Measurements from ENCODE around the gene VTN. TPM values are rescaled to one million over a fixed set of nuclear protein-coding genes. Genes with fewer than 3 reads are reported as not detected.

VTN gene
- total and polyA plus RNA-seq, 2 experiments from 2014 or later = 4.3 to 5.6 TPM

DNA sequence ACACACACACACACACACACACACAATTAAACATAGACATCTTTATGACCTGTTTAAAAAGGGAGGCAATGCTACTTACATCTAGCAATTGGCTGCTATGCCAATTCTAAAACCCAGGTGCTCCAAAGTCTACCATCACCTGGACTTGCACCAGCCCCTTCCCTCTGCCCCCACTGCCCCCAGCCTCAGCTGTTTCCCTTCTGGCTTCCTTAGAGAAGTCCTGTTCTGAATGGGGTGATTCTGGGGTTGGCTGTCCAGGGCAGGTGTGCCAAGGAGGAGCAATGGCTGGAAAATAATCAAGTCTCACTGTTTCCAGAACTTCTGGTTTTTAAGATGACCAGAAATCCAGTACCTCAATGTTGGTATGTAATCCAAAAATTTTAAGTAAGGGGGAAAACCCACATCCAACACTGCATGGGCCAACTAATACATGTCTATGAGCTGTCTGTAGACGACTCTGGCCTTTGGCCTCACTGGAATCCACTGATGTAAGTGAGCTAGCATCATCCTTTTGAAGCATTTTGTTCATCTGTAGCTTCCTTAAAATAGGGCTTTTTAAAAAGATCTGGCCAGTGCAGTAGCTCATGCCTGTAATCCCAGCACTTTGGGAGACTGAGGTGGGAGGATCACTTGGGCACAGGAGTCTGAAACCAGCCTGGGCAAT lies 36.9 kb downstream of the VTN start:
- H3K27ac ChIP-seq = no peak overlapping the region

DNA sequence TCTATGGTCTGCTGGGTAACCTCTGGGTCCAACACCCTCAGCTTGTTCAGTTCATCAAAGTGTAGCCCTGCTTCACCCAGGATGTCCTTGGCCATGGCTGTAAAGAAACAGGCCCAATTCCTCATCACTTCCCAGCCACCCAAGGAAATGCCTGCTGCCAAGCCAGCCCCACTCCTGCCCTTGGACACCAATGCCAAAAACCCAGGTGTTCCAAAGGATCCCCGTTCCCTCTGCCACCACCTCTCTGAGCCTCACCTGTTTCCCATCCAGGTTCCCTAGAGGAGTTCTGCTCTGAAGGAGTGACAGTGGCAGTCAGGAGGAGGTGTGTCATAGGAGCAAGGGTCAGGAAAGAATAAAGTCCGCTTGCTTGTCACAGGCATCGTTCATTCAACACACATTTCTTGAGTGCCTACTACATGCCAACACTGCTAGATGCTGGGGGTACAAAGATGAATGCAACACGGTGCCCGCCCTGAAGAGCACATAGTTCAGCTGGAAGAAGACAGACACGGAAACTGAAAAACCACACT lies 38.2 kb downstream of the VTN start:
- Histone ChIP-seq H3K36me3 (peaks cover 9% of the 10 kb centered on the region), H3K27me3 (no peaks in the 10 kb centered on the region)
- TF ChIP-seq, protein P1, sequence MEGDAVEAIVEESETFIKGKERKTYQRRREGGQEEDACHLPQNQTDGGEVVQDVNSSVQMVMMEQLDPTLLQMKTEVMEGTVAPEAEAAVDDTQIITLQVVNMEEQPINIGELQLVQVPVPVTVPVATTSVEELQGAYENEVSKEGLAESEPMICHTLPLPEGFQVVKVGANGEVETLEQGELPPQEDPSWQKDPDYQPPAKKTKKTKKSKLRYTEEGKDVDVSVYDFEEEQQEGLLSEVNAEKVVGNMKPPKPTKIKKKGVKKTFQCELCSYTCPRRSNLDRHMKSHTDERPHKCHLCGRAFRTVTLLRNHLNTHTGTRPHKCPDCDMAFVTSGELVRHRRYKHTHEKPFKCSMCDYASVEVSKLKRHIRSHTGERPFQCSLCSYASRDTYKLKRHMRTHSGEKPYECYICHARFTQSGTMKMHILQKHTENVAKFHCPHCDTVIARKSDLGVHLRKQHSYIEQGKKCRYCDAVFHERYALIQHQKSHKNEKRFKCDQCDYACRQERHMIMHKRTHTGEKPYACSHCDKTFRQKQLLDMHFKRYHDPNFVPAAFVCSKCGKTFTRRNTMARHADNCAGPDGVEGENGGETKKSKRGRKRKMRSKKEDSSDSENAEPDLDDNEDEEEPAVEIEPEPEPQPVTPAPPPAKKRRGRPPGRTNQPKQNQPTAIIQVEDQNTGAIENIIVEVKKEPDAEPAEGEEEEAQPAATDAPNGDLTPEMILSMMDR (IDR thresholded peaks at IDR 0.05; ENCODE audit: low read depth, low read length) = no peak

More for the DNA sequence above, 36.9 kb downstream of the VTN start:
- H3K4me3 ChIP-seq = no peak overlapping the region
- peaks cover 9% of the 10 kb centered on the region for H3K36me3 ChIP-seq
- TF ChIP-seq, protein P1 (IDR thresholded peaks at IDR 0.05; ENCODE audit: low read depth, low read length) = no peak
- H3K4me1 ChIP-seq (ENCODE audit: low read depth) = peaks cover 4% of the 10 kb centered on the region
- DNase-seq (ENCODE audit: low read depth in 1 of 2, low spot score in 1 of 2) = no peak
- no peaks in the 10 kb centered on the region for H3K27me3 ChIP-seq
- H3K9me3 ChIP-seq (ENCODE audit: low read depth) = no peaks in the 10 kb centered on the region

GRCh38 chr17:28330671-28331070 lies 39.4 kb downstream of the VTN start:
- Histone ChIP-seq H3K4me3 (no peak overlapping the region), H3K36me3 (peaks cover 13% of the 10 kb centered on the region), H3K4me1 (ENCODE audit: low read depth) (peaks cover 4% of the 10 kb centered on the region), H3K27me3 (no peaks in the 10 kb centered on the region), H3K27ac (no peak overlapping the region), H3K9me3 (ENCODE audit: low read depth) (no peaks in the 10 kb centered on the region)
- no peak for DNase-seq (ENCODE audit: low read depth in 1 of 2, low spot score in 1 of 2)
- TF ChIP-seq, protein P1 (IDR thresholded peaks at IDR 0.05; ENCODE audit: low read depth, low read length) = no peak

More for the DNA sequence above, 38.2 kb downstream of the VTN start:
- Histone ChIP-seq H3K9me3 (ENCODE audit: low read depth) (no peaks in the 10 kb centered on the region), H3K4me3 (no peak overlapping the region), H3K4me1 (ENCODE audit: low read depth) (peaks cover 4% of the 10 kb centered on the region), H3K27ac (no peak overlapping the region)
- no peak for DNase-seq (ENCODE audit: low read depth in 1 of 2, low spot score in 1 of 2)

DNA sequence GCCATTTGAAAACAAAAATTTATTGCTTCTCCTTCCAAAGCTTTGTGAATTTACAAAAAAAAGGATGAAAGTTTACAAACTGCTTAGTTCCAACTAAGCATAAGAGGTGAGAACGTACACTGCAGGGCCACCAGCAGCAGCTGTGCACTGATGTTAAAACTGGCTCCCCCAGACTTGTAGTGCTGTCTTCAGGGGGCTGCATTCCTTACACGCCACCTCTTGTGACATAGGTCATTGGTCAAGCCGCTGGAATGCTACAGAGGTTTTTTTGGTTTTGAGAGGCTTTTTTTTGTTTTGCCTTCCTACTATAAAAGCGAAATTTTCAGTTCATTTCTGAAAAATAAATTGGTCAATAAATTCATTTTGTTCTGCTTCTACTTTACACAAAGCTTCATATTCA lies 41.8 kb downstream of the VTN start:
- Histone ChIP-seq H3K27ac (peak overlapping the region; percentile 45), H3K9me3 (ENCODE audit: low read depth) (no peaks in the 10 kb centered on the region), H3K4me3 (no peak overlapping the region), H3K4me1 (ENCODE audit: low read depth) (no peaks in the 10 kb centered on the region), H3K27me3 (no peaks in the 10 kb centered on the region), H3K36me3 (peaks cover 13% of the 10 kb centered on the region)
- peak in 1 of 2 donors; percentile 56 for DNase-seq (ENCODE audit: low read depth in 1 of 2, low spot score in 1 of 2)
- TF ChIP-seq, protein P1 (IDR thresholded peaks at IDR 0.05; ENCODE audit: low read depth, low read length) = no peak

GRCh38 chr17:28327709-28328108 lies 42.4 kb downstream of the VTN start:
- Histone ChIP-seq H3K27ac (peak overlapping the region; percentile 45), H3K9me3 (ENCODE audit: low read depth) (no peaks in the 10 kb centered on the region), H3K36me3 (peaks cover 13% of the 10 kb centered on the region), H3K4me1 (ENCODE audit: low read depth) (no peaks in the 10 kb centered on the region), H3K27me3 (no peaks in the 10 kb centered on the region), H3K4me3 (no peak overlapping the region)
- no peak for DNase-seq (ENCODE audit: low read depth in 1 of 2, low spot score in 1 of 2)
- TF ChIP-seq, protein P1 (IDR thresholded peaks at IDR 0.05; ENCODE audit: low read depth, low read length) = no peak
